Measurements from ENCODE around the gene GARIN1A. TPM values are rescaled to one million over a fixed set of nuclear protein-coding genes. Genes with fewer than 3 reads are reported as not detected.
A peak's percentile ranks its signal among the peaks of the same experiment; 100 is the strongest.
"Not testable (repeated sequence)": the region's sequence is repeated elsewhere in the genome, so short reads cannot be mapped to it uniquely, and the experiment has no call there.

GARIN1A gene
- total and polyA plus RNA-seq, 2 donors (not counting 1 experiment from before 2014, with no cell fraction given) = 0.70 to 2.2 TPM

GRCh38 chr7:128661446-128661845, 10.6 kb upstream of the GARIN1A start:
- H3K4me3 Mint-ChIP-seq = no peak overlapping the region
- H3K4me1 Mint-ChIP-seq = no peaks in the 10 kb centered on the region
- TF ChIP-seq CTCF (IDR thresholded peaks at IDR 0.05) = no peak
- TF ChIP-seq EZH2 (IDR thresholded peaks at IDR 0.05; ENCODE audit: borderline replicate concordance, insufficient read depth, low read depth, low read length, poor library complexity, severe bottlenecking) = no peak
- Histone ChIP-seq H3K4me2 (replicated peaks; ENCODE audit: low read depth, low read length, poor library complexity, severe bottlenecking) (no peak overlapping the region), H3K36me3 (replicated peaks in 1 of 2; ENCODE audit: control extremely low read depth in 1 of 2, control insufficient read depth in 1 of 2, extremely low read depth in 1 of 2, insufficient read depth in 2 of 2, low read length in 1 of 2) (no peaks in the 10 kb centered on the region), H3K79me2 (ENCODE audit: control insufficient read depth, insufficient read depth, low read length) (no peaks in the 10 kb centered on the region), H3K9ac (ENCODE audit: low read length) (no peak overlapping the region), H3K4me1 (ENCODE audit: control insufficient read depth in 2 of 2, insufficient read depth in 2 of 2, low read length in 2 of 2) (no peaks in the 10 kb centered on the region), H4K20me1 (ENCODE audit: control insufficient read depth, insufficient read depth, low read length, poor library complexity, severe bottlenecking) (no peaks in the 10 kb centered on the region), H3K27me3 (replicated peaks in 1 of 4; ENCODE audit: control extremely low read depth in 1 of 4, control insufficient read depth in 3 of 4, insufficient read depth in 4 of 4, low read length in 3 of 4) (no peaks in the 10 kb centered on the region), H3K9me3 (ENCODE audit: control extremely low read depth in 1 of 3, control insufficient read depth in 2 of 3, insufficient read depth in 1 of 3, low read length in 2 of 3) (peaks cover 0 to 14% (median 4%) of the 10 kb centered on the region in 3 donors), H2AFZ (ENCODE audit: insufficient read depth, low read depth, low read length, poor library complexity, severe bottlenecking) (no peak overlapping the region), H3K4me3 (ENCODE audit: control extremely low read depth in 1 of 5, extremely low read depth in 1 of 5, insufficient read depth in 1 of 5, low read depth in 2 of 5, low read length in 4 of 5) (no peak overlapping the region), H3K27ac (ENCODE audit: low read length in 2 of 2) (no peak overlapping the region)
- POLR2A ChIA-PET = no interaction called here
- intact Hi-C loops (cut with micrococcal nuclease) = no loop called here
- DNase-seq (no peak), ATAC-seq (ENCODE audit: low read depth) (no peak)
- H3K9me3 Mint-ChIP-seq (ENCODE audit: insufficient read depth) = peaks cover 15% of the 10 kb centered on the region
- H3K27ac Mint-ChIP-seq = no peak overlapping the region
- no peaks in the 10 kb centered on the region for H3K27me3 Mint-ChIP-seq
- WGBS (ENCODE audit: insufficient coverage) = 100% methylated on average over 3 of the region's 5 CpGs
- CTCF ChIA-PET = no interaction called here

- Mint-ChIP-seq H3K4me3 (no peak overlapping the region), H3K27me3 (no peaks in the 10 kb centered on the region), H3K9me3 (ENCODE audit: insufficient read depth) (peaks cover 15% of the 10 kb centered on the region), H3K27ac (no peak overlapping the region), H3K4me1 (no peaks in the 10 kb centered on the region)
- CTCF ChIA-PET = interaction anchor here (1.0 kb wide), 1 partner anchor 9 kb away, joined by 3 read pairs; no protein-coding TSS in a partner anchor
- DNase-seq = no peak
- no peak overlapping the region for H3K4me2 ChIP-seq (replicated peaks; ENCODE audit: low read depth, low read length, poor library complexity, severe bottlenecking)
- no peak overlapping the region for H3K9ac ChIP-seq (ENCODE audit: low read length)
- intact Hi-C loops (cut with micrococcal nuclease) = no loop called here
- H3K9me3 ChIP-seq (ENCODE audit: control extremely low read depth in 1 of 3, control insufficient read depth in 2 of 3, insufficient read depth in 1 of 3, low read length in 2 of 3) = peaks cover 0 to 14% (median 4%) of the 10 kb centered on the region in 3 donors
- H3K4me3 ChIP-seq (ENCODE audit: control extremely low read depth in 1 of 5, extremely low read depth in 1 of 5, insufficient read depth in 1 of 5, low read depth in 2 of 5, low read length in 4 of 5) = no peak overlapping the region
- no peak overlapping the region for H2AFZ ChIP-seq (ENCODE audit: insufficient read depth, low read depth, low read length, poor library complexity, severe bottlenecking)
- no peaks in the 10 kb centered on the region for H3K79me2 ChIP-seq (ENCODE audit: control insufficient read depth, insufficient read depth, low read length)
- POLR2A ChIA-PET = no interaction called here
- H3K27ac ChIP-seq (ENCODE audit: low read length in 2 of 2) = no peak overlapping the region
- H3K4me1 ChIP-seq (ENCODE audit: control insufficient read depth in 2 of 2, insufficient read depth in 2 of 2, low read length in 2 of 2) = no peaks in the 10 kb centered on the region
- TF ChIP-seq EZH2 (IDR thresholded peaks at IDR 0.05; ENCODE audit: borderline replicate concordance, insufficient read depth, low read depth, low read length, poor library complexity, severe bottlenecking) (no peak), CTCF (IDR thresholded peaks at IDR 0.05) (no peak)
- 100% methylated on average over 2 of the region's 3 CpGs for WGBS (ENCODE audit: insufficient coverage)
- ATAC-seq (ENCODE audit: low read depth) = no peak
- H4K20me1 ChIP-seq (ENCODE audit: control insufficient read depth, insufficient read depth, low read length, poor library complexity, severe bottlenecking) = no peaks in the 10 kb centered on the region
- no peaks in the 10 kb centered on the region for H3K27me3 ChIP-seq (replicated peaks in 1 of 4; ENCODE audit: control extremely low read depth in 1 of 4, control insufficient read depth in 3 of 4, insufficient read depth in 4 of 4, low read length in 3 of 4)
- no peaks in the 10 kb centered on the region for H3K36me3 ChIP-seq (replicated peaks in 1 of 2; ENCODE audit: control extremely low read depth in 1 of 2, control insufficient read depth in 1 of 2, extremely low read depth in 1 of 2, insufficient read depth in 2 of 2, low read length in 1 of 2)
Observed at GRCh38 chr7:128662091-128662490, 10.0 kb upstream of the GARIN1A start.

- WGBS (ENCODE audit: insufficient coverage) = 96% methylated on average over 3 of the region's 3 CpGs
- intact Hi-C loops (cut with micrococcal nuclease); H3K4me3 ChIP-seq (ENCODE audit: control extremely low read depth in 1 of 5, extremely low read depth in 1 of 5, insufficient read depth in 1 of 5, low read depth in 2 of 5, low read length in 4 of 5); H3K4me1 Mint-ChIP-seq; H3K9ac ChIP-seq (ENCODE audit: low read length); DNase-seq; H4K20me1 ChIP-seq (ENCODE audit: control insufficient read depth, insufficient read depth, low read length, poor library complexity, severe bottlenecking); H3K4me3 Mint-ChIP-seq; H3K36me3 ChIP-seq (replicated peaks in 1 of 2; ENCODE audit: control extremely low read depth in 1 of 2, control insufficient read depth in 1 of 2, extremely low read depth in 1 of 2, insufficient read depth in 2 of 2, low read length in 1 of 2); H3K27me3 ChIP-seq (replicated peaks in 1 of 4; ENCODE audit: control extremely low read depth in 1 of 4, control insufficient read depth in 3 of 4, insufficient read depth in 4 of 4, low read length in 3 of 4); CTCF ChIA-PET; H2AFZ ChIP-seq (ENCODE audit: insufficient read depth, low read depth, low read length, poor library complexity, severe bottlenecking); H3K79me2 ChIP-seq (ENCODE audit: control insufficient read depth, insufficient read depth, low read length); H3K4me2 ChIP-seq (replicated peaks; ENCODE audit: low read depth, low read length, poor library complexity, severe bottlenecking); POLR2A ChIA-PET; ATAC-seq (ENCODE audit: low read depth); H3K27ac ChIP-seq (ENCODE audit: low read length in 2 of 2); H3K4me1 ChIP-seq (ENCODE audit: control insufficient read depth in 2 of 2, insufficient read depth in 2 of 2, low read length in 2 of 2); H3K27me3 Mint-ChIP-seq: not testable (repeated sequence)
- Mint-ChIP-seq H3K9me3 (ENCODE audit: insufficient read depth) (peaks cover 15% of the 10 kb centered on the region), H3K27ac (peak overlapping the region; percentile 20)
- H3K9me3 ChIP-seq (ENCODE audit: control extremely low read depth in 1 of 3, control insufficient read depth in 2 of 3, insufficient read depth in 1 of 3, low read length in 2 of 3) = peaks cover 0 to 14% (median 4%) of the 10 kb centered on the region in 3 donors
Observed at GRCh38 chr7:128663223-128663622, 8.9 kb upstream of the GARIN1A start.
